C4-2B (cell line): Measurements from ENCODE around the gene FAM222B.
A peak's percentile ranks its signal among the peaks of the same experiment; 100 is the strongest.

Experiments
- H3K27ac ChIP-seq: fragments of 450-650 bp; 2 replicates; pipeline ENCODE4 v1.5.1; 2017
- CTCF ChIP-seq: fragments of 450-650 bp; conservative IDR thresholded peaks from 2 replicates; pipeline ENCODE4 v1.5.1; 2017; ENCODE audit warnings: mild to moderate bottlenecking
- ZFX ChIP-seq: fragments of 450-650 bp; IDR thresholded peaks from 2 replicates; pipeline ENCODE4 v1.6.1; 2017

Gene FAM222B

GRCh38 chr17:28842282-28843012, at the start of gene FAM222B:
TSS of gene FAM222B (minus strand) at chr17:28842790. CDS start at chr17:28766667, 76,123 bp downstream.
- TF ChIP-seq CTCF (no peak), ZFX (peak; percentile 56; the same call in 1 of the 2 replicates)
- peak within 1 kb of the TSS; percentile 78 for H3K27ac ChIP-seq

GRCh38 chr17:28892024-28892423, 49.4 kb upstream of the FAM222B start:
- H3K27ac ChIP-seq = no peak overlapping the region
- TF ChIP-seq CTCF (no peak), ZFX (no peak)

- TF ChIP-seq CTCF = no peak
- no peak overlapping the region for H3K27ac ChIP-seq
Observed at GRCh38 chr17:28891201-28891600, 48.6 kb upstream of the FAM222B start.

GRCh38 chr17:28889996-28890395, 47.4 kb upstream of the FAM222B start:
- H3K27ac ChIP-seq = no peak overlapping the region

GRCh38 chr17:28888832-28889231, 46.2 kb upstream of the FAM222B start:
- no peak for TF ChIP-seq CTCF
- TF ChIP-seq ZFX = no peak

More at GRCh38 chr17:28889996-28890395, 47.4 kb upstream of the FAM222B start:
- TF ChIP-seq ZFX = no peak
- TF ChIP-seq CTCF = no peak

GRCh38 chr17:28887871-28888471, 45.4 kb upstream of the FAM222B start:
- H3K27ac ChIP-seq = no peak overlapping the region
- no peak for TF ChIP-seq ZFX
- TF ChIP-seq CTCF = no peak

More at GRCh38 chr17:28888832-28889231, 46.2 kb upstream of the FAM222B start:
- H3K27ac ChIP-seq = no peak overlapping the region

- TF ChIP-seq ZFX = no peak
- H3K27ac ChIP-seq = no peak overlapping the region
Observed at GRCh38 chr17:28885951-28886350, 43.4 kb upstream of the FAM222B start.
